Activated CD4-positive, CD25-positive, alpha-beta regulatory T cell treated with anti-CD3 and anti-CD28 coated beads, Interleukin-2, amount 50 U/mL, for 72 hours (primary cell): Measurements from ENCODE around the gene COLEC11.

Experiments
- DNase-seq: peaks from one replicate; pipeline ENCODE4 v3.0.0; 2021

Gene COLEC11

DNA sequence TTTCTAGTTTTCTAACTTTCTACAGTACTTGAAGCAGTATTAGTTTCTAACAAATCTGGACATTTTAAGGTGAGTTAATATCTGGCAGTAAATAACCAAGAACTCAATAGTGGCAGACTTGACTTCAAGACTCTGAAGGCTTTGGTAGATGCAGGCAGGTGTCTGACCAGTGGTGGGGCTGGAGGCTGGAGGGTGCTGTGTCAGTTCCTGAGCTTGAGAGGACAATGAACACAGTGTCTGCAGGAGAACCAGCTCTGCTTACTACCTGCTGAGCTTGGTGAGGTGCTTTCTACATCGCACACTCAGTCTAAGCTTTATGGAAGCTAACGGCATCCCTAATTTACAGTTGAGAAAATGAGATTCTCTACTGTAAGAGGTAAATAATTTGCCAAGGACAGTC lies 84.3 kb downstream of the COLEC11 start:
- no peak for DNase-seq

DNA sequence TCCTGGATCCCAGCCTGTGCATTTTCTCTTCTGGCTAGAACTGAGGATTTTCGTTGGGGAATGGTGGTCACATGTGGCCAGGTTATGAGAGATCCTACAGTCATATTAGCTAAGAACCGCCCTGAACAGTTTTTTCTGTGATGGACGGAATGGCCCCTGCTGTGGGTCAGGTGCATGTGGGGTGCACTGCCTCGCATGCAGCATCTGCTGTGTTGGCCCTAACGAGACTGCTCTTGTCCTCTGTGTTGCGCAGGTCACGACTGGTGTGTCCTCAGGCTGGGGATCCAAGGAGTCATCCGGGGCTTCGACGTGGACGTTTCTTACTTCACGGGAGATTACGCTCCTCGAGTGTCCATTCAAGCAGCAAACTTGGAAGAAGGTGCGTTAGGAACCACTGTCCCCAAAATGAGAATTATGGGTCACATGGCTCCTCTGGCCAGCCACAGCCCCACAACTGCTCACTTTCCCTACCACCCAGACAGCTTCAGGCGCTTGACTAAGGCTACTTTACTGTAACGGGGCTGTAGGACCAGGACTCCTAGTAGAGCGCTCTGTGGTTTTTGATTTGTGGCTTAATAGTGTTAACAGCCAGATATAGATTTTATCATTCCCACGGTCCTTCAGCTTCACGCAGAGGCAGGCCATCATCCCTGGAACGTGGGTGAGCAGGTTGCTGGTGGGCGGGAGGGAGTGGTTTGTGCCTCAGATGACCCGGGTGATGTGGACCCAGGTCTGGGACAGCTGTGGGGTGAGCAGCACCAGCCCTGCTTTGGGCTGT lies 84.9 kb downstream of the COLEC11 start:
- no peak for DNase-seq

DNA sequence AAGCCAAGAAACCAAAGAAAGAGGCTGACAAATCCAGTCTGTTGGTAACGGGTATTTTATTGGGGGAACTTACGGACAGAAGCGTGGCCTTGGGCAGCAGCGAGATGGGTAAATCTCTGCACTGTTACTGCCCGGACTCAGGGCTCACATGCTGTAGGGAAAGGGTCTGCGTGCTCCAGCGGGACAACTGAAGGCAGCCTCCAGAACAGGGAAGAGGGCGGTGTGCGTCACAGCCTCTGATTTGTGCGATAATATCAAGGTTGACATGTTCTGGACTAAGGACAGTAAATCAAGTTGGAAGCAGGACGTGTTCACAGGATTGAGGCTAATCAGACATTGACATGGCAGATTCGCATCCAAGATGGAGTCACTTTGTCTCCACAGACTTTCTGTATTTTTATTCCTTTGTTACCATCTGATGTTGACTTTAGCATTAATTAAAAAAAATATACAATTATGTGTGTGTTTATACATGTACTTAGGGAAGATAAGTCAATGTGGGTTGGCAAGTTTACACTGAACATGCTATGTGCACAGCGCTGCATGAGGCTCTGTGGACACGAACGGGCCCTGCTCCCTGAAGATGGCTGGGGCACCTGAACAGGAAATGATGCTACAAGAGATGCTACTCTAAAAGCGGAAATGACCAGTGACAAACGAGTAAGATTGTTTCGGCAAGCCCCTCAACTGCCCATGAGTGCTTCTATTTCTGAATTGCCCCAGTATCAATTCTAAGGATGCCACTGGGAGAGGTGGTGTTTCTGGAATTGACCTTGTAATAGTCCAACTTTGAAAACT lies 85.8 kb downstream of the COLEC11 start:
- DNase-seq: no peak

DNA sequence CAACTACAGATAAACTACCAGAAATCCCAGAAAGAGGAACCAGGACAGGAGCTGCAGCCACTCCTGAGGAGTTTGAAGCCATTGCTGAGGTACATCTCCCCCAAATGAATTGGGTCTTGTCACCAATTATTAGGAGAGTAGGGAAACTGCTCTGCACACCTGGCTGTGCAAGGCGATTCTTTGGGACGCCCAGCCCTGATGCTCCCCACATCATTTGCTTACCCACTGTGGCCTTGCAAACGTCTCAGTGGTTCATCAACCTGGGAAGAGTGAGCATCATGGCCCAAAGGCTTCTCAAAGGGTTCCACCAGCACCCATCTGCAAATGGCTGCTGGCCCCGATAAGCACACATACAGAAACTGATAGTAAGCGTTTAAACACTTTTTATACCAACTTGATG lies 86.7 kb downstream of the COLEC11 start:
- DNase-seq: no peak

DNA sequence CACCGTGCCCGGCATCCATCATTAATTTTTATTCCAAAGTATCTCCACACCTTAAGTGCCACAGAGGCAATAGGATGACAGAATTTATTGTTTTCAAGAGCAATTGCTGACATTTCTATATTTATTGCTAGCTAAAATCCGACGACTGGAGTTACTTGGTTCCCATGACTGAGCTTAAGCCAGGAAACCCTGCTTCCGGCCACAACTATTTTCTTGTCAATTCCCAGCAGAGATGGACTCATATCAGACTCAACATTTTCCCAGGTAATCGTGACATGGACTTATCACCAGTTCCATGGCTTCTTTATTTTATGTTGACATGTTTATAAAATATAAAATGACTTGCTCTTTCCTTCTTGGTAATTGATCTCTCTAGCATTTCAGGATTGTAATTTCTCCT lies 87.9 kb downstream of the COLEC11 start:
- DNase-seq: no peak

DNA sequence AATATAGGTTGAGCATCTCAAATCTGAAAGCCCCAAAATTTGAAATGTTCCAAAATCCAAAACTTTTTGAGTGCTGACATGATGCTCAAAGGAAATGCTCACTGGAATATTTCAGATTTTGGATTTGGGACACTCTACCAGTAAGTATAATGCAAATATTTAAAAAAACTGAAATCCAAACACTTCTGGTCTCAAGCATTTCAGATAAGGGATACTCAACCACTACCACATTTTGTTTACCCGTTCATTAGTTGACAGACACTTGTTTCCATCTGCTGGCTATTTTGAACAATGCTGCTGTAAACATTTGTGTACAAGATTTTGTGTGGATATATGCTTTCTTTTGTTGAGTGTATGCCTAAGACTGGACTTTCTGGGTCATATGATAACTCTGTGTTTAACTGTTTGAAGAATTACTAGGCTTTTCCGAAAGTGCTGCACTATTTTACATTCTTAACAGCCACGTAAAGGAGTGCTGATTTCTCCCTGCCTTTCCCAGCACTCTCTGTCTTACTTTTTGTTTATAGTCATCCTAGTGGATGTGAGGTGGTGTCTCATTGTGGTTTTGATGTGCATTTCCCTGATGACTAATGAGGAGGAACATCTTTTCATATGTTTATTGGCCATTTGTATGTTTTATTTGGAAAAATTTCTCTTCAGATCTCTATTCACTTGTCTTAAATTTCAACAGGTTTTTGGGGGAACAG lies 89.0 kb downstream of the COLEC11 start:
- DNase-seq: no peak

DNA sequence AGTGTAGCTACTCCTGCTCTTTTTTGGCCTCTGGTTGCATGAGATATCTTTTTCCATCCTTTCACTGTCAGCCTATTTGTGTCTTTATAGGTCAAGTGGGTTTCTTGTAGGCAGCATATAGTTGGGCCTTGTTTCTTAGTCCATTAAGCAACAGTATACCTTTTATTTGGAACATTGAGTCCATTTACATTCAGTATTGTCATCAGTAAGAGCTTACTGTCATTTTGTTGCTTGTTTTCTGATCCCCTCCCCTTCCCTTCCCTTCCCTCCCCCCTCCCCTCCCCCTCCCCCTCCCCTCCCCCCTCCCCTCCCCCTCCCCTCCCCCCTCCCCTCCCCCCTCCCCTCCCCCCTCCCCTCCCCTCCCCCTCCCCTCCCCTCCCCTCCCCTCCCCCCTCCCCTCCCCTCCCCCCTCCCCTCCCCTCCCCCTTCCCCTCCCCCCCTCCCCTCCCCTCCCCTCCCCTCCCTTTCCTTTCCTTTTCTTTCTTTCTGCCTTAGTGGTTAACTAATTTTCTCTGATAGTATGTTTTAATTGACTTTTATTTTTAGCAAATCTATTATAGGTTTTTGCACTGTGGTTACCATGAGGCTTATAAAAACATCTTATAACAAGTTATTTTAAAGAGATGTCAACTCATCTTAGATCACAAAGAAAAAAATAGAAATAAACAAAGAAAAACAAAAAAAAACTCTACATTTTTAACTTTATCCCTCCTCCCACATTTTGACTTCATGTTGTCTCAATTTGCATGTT lies 95.3 kb downstream of the COLEC11 start:
- no peak for DNase-seq

DNA sequence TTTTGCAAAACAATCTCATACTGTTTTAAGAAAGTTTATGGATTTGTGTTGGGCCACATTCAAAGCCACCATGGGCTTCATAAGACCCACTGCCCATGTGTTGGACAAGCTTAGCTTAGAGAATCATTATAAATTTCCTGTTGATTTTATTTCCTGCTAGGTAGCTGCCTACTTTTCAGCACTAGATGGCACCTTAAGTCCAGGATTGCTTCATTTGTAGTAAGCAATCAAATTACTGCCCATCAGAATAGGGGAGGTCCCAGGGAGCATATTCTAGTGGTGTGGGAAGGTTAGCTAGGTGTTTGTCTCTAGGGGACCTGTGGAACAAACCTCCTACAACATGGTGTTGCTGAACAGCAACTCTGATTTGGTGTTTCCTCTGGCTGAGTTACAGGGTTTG lies 97.5 kb downstream of the COLEC11 start:
- DNase-seq: no peak
